OCI-LY1 (cell line): ENCODE data around the gene SYNGR1.
A peak's percentile ranks its signal among the peaks of the same experiment; 100 is the strongest.

ENCODE experiments used
- H2AFZ ChIP-seq: fragments of 200-600 bp; sonication (generic), shearing (Covaris generic); 2 replicates; pipeline ENCODE4 v1.6.0; 2014; ENCODE audit warnings: antibody characterized with exemption, mild to moderate bottlenecking, low read length
- H3F3A ChIP-seq: fragments of 200-600 bp; sonication (generic), shearing (Covaris generic); 2 replicates; pipeline ENCODE4 v1.6.0; 2014; ENCODE audit warnings: mild to moderate bottlenecking, antibody characterized with exemption, low read length, moderate library complexity; ENCODE audit not compliant: insufficient read depth
- H3K27ac ChIP-seq: fragments of 200-600 bp; sonication (generic); 2 replicates; pipeline ENCODE4 v1.5.1; 2014; ENCODE audit warnings: low read length, mixed run types, mild to moderate bottlenecking, low read depth; ENCODE audit not compliant: poor library complexity, severe bottlenecking
- H3K27me3 ChIP-seq: fragments of 200-600 bp; sonication (generic); 2 replicates; pipeline ENCODE4 v1.6.0; 2014; ENCODE audit warnings: antibody characterized with exemption, mild to moderate bottlenecking, low read length, moderate library complexity; ENCODE audit not compliant: insufficient read depth
- H3K36me3 ChIP-seq: fragments of 200-600 bp; sonication (generic); 2 replicates; pipeline ENCODE4 v1.6.1; 2014; ENCODE audit warnings: mild to moderate bottlenecking, antibody characterized with exemption, low read length, moderate library complexity, mixed read lengths; ENCODE audit not compliant: insufficient read depth
- H3K4me1 ChIP-seq: fragments of 200-600 bp; sonication (generic); 2 replicates; pipeline ENCODE4 v1.5.1; 2014; ENCODE audit warnings: mild to moderate bottlenecking, low read length, moderate library complexity; ENCODE audit not compliant: insufficient read depth, severe bottlenecking
- H3K4me2 ChIP-seq: fragments of 200-600 bp; sonication (generic), shearing (Covaris generic); 2 replicates; pipeline ENCODE4 v1.6.1; 2014; ENCODE audit warnings: low read length
- H3K4me3 ChIP-seq: fragments of 200-600 bp; sonication (generic); 2 replicates; pipeline ENCODE4 v1.5.1; 2014; ENCODE audit warnings: low read length, low read depth, mild to moderate bottlenecking, mixed read lengths; ENCODE audit not compliant: poor library complexity, severe bottlenecking
- H3K79me2 ChIP-seq: fragments of 200-600 bp; shearing (Covaris generic); 2 replicates; pipeline ENCODE4 v1.6.1; 2016; ENCODE audit warnings: mixed run types, low read length, mixed read lengths; ENCODE audit not compliant: insufficient read depth
- H3K9ac ChIP-seq: fragments of 200-600 bp; sonication (generic), shearing (Covaris generic); 2 replicates; pipeline ENCODE4 v1.6.1; 2014; ENCODE audit warnings: mild to moderate bottlenecking, low read length, mixed read lengths
- H3K9me2 ChIP-seq: fragments of 200-600 bp; sonication (generic), shearing (Covaris generic); 2 replicates; pipeline ENCODE4 v1.6.1; 2014; ENCODE audit warnings: low read depth, mild to moderate bottlenecking, low read length, mixed read lengths
- H3K9me3 ChIP-seq: fragments of 200-600 bp; shearing (Covaris generic); 2 replicates; pipeline ENCODE4 v1.6.1; 2014; ENCODE audit warnings: low read length, mixed read lengths
- H4K20me1 ChIP-seq: fragments of 200-600 bp; sonication (generic), shearing (Covaris generic); 2 replicates; pipeline ENCODE4 v1.6.0; 2016; ENCODE audit warnings: mild to moderate bottlenecking, low read length; ENCODE audit not compliant: insufficient read depth
- EZH2 ChIP-seq: fragments of 200-600 bp; sonication (generic), shearing (Covaris generic); IDR thresholded peaks from 2 replicates; pipeline ENCODE4 v1.8.0; 2017; ENCODE audit warnings: borderline replicate concordance, mixed run types, mild to moderate bottlenecking, antibody characterized with exemption, low read length, moderate library complexity, mixed read lengths
- TF ChIP-seq, protein P1 (sequence below): fragments of 200-600 bp; sonication (generic), shearing (Covaris generic); IDR thresholded peaks from 2 replicates; pipeline ENCODE4 v1.5.1; 2017; ENCODE audit warnings: mild to moderate bottlenecking, antibody characterized with exemption, low read length, moderate library complexity, mixed read lengths

SYNGR1 gene

DNA sequence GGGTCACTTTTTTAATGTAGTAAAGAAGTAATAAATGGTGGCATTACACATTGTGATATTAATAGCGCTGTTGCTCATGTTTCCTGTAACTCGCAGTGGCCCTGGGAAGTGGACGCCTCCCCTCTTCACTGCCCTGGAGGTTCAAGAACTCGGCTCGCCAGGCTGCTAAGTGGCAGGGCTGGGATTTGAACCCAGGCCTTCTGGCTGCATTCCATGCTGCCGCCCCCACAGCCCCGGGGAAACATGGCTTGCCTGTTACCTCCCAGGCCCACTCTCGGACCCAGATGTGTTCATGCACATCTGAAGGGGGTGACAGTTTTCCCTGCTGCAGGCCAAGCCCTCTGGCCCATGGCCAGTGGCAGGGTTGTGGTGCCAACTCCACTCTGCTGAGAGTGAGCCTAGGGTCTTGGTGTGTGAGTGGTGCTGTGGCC, 82.0 kb downstream of the SYNGR1 start:
- no peak overlapping the region for H3K4me2 ChIP-seq
- no peak for TF ChIP-seq EZH2
- TF ChIP-seq, protein P1, sequence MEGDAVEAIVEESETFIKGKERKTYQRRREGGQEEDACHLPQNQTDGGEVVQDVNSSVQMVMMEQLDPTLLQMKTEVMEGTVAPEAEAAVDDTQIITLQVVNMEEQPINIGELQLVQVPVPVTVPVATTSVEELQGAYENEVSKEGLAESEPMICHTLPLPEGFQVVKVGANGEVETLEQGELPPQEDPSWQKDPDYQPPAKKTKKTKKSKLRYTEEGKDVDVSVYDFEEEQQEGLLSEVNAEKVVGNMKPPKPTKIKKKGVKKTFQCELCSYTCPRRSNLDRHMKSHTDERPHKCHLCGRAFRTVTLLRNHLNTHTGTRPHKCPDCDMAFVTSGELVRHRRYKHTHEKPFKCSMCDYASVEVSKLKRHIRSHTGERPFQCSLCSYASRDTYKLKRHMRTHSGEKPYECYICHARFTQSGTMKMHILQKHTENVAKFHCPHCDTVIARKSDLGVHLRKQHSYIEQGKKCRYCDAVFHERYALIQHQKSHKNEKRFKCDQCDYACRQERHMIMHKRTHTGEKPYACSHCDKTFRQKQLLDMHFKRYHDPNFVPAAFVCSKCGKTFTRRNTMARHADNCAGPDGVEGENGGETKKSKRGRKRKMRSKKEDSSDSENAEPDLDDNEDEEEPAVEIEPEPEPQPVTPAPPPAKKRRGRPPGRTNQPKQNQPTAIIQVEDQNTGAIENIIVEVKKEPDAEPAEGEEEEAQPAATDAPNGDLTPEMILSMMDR: no peak

DNA sequence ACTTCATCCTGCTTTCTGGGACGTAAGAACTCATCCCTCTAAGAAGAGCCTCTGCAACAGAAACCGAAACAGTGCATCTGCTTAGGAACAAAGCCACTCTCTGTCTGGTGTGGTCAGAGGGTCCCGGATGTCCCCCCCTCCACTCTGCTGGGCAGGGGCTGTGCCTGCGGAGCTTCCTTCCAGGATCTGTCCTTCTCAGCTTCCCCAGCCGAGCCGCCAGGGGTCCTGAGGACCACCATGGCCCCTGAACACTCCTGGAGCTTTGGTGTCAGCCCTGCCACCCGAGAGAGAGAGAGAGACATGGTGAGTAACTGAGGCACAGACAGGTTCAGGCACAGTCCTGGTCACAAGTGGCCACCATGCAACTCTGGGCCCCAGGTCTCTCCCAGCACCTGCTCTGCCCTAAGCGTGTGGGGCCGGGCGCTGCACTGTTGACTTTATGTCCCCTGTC, 82.6 kb downstream of the SYNGR1 start:
- Histone ChIP-seq H3K27ac (peak overlapping the region; percentile 10), H3K9ac (no peak overlapping the region), H3K9me3 (no peaks in the 10 kb centered on the region), H3K4me2 (no peak overlapping the region), H3K4me3 (no peak overlapping the region), H3K9me2 (no peaks in the 10 kb centered on the region), H2AFZ (no peak overlapping the region), H3K36me3 (peaks cover 58% of the 10 kb centered on the region), H3K79me2 (no peaks in the 10 kb centered on the region), H3F3A (no peaks in the 10 kb centered on the region), H4K20me1 (no peaks in the 10 kb centered on the region), H3K27me3 (no peaks in the 10 kb centered on the region), H3K4me1 (peaks cover 24% of the 10 kb centered on the region)
- TF ChIP-seq EZH2: no peak
- TF ChIP-seq, protein P1: no peak

More for the DNA sequence above, 82.0 kb downstream of the SYNGR1 start:
- H3K4me1 ChIP-seq: peaks cover 18% of the 10 kb centered on the region
- H4K20me1 ChIP-seq: no peaks in the 10 kb centered on the region
- H3K36me3 ChIP-seq: peaks cover 64% of the 10 kb centered on the region
- H3K9ac ChIP-seq: no peak overlapping the region
- H3K79me2 ChIP-seq: no peaks in the 10 kb centered on the region
- no peaks in the 10 kb centered on the region for H3F3A ChIP-seq
- no peaks in the 10 kb centered on the region for H3K9me3 ChIP-seq
- H3K9me2 ChIP-seq: no peaks in the 10 kb centered on the region
- H3K4me3 ChIP-seq: no peak overlapping the region
- no peak overlapping the region for H2AFZ ChIP-seq
- no peaks in the 10 kb centered on the region for H3K27me3 ChIP-seq
- peak overlapping the region; percentile 10 for H3K27ac ChIP-seq

DNA sequence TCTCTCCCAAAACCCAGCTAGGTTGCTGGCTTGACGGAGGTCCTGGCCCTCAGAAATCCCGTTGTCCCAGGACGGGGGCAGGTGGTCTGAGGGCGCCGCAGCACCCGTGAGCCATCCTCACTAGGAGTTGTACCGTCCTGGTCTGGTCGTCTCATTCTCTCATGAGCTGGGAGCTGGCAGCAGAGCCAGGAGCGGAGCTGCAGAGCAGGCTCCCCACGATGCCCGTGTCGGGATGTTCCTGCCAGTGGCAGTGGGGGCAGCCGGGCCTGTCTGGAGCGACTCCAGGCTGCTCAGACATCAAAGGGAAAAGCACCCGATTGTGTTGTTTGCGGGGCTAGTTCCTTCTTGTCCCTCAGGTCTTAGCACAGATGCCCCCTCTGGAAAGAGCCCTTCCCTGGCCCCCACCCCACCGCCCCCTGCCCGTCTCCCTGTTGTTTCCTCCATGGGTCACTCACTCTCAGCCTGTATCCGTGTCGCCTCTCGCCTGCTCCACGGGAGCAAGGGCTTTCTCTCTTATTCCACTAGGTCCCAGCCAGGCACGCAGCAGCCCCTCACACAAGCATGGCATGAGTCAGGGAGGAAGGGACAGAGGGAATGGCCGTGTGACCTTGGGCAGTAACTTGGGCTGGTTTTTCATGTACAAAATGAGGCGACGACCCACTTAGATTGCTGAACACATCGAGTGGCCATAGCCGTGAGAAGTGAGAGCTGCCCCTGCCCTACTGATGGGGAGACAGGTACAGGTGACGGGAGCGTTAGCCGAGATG, 83.9 kb downstream of the SYNGR1 start:
- H3K27me3 ChIP-seq: no peaks in the 10 kb centered on the region
- H3K27ac ChIP-seq: no peak overlapping the region
- no peaks in the 10 kb centered on the region for H4K20me1 ChIP-seq
- no peak for TF ChIP-seq EZH2
- TF ChIP-seq, protein P1: no peak
- peaks cover 36% of the 10 kb centered on the region for H3K4me1 ChIP-seq
- no peak overlapping the region for H3K4me2 ChIP-seq
- no peak overlapping the region for H2AFZ ChIP-seq
- no peaks in the 10 kb centered on the region for H3F3A ChIP-seq
- H3K9me2 ChIP-seq: no peaks in the 10 kb centered on the region
- H3K9me3 ChIP-seq: no peaks in the 10 kb centered on the region
- H3K9ac ChIP-seq: no peak overlapping the region
- H3K79me2 ChIP-seq: no peaks in the 10 kb centered on the region
- H3K36me3 ChIP-seq: peaks cover 45% of the 10 kb centered on the region
- no peak overlapping the region for H3K4me3 ChIP-seq
